Measurements from ENCODE around the gene ABCC1.

Gene ABCC1

GRCh38 chr16:16120382-16121184, 171.2 kb downstream of the ABCC1 start:
- FAIRE-seq (no peak), DNase-seq (ENCODE audit: extremely low spot score, insufficient read length, low read depth) (no peak)

GRCh38 chr16:16121185-16121727, 171.8 kb downstream of the ABCC1 start:
- no peak for DNase-seq (ENCODE audit: extremely low spot score, insufficient read length, low read depth)
- no peak for FAIRE-seq

- no peak for FAIRE-seq
Measured at GRCh38 chr16:16122264-16122663, 172.8 kb downstream of the ABCC1 start.

GRCh38 chr16:16124438-16124837, 175.0 kb downstream of the ABCC1 start:
- no peak for FAIRE-seq
- no peak for DNase-seq (ENCODE audit: extremely low spot score, insufficient read length, low read depth)

More at GRCh38 chr16:16122264-16122663, 172.8 kb downstream of the ABCC1 start:
- no peak for DNase-seq (ENCODE audit: extremely low spot score, insufficient read length, low read depth)

GRCh38 chr16:16124974-16125373, 175.6 kb downstream of the ABCC1 start:
- DNase-seq (ENCODE audit: extremely low spot score, insufficient read length, low read depth): no peak
- no peak for FAIRE-seq

GRCh38 chr16:16126896-16127295, 177.5 kb downstream of the ABCC1 start:
- FAIRE-seq (no peak), DNase-seq (ENCODE audit: extremely low spot score, insufficient read length, low read depth) (no peak)

- DNase-seq (ENCODE audit: extremely low spot score, insufficient read length, low read depth): peak; percentile 64
- FAIRE-seq: peak; percentile 78
Measured at GRCh38 chr16:16127469-16128116, 178.2 kb downstream of the ABCC1 start.

- DNase-seq (ENCODE audit: extremely low spot score, insufficient read length, low read depth) (no peak), FAIRE-seq (no peak)
Measured at GRCh38 chr16:16131204-16131603, 181.8 kb downstream of the ABCC1 start.

GRCh38 chr16:16131659-16132058, 182.2 kb downstream of the ABCC1 start:
- no peak for FAIRE-seq
- DNase-seq (ENCODE audit: extremely low spot score, insufficient read length, low read depth): no peak

GRCh38 chr16:16133943-16134604, 184.7 kb downstream of the ABCC1 start:
- FAIRE-seq: no peak
- DNase-seq (ENCODE audit: extremely low spot score, insufficient read length, low read depth): no peak

GRCh38 chr16:16136588-16136987, 187.2 kb downstream of the ABCC1 start:
- FAIRE-seq (no peak), DNase-seq (ENCODE audit: extremely low spot score, insufficient read length, low read depth) (no peak)

- no peak for DNase-seq (ENCODE audit: extremely low spot score, insufficient read length, low read depth)
Measured at GRCh38 chr16:16137110-16137509, 187.7 kb downstream of the ABCC1 start.

GRCh38 chr16:16138034-16138635, 188.7 kb downstream of the ABCC1 start:
- FAIRE-seq (no peak), DNase-seq (ENCODE audit: extremely low spot score, insufficient read length, low read depth) (no peak)

More at GRCh38 chr16:16137110-16137509, 187.7 kb downstream of the ABCC1 start:
- no peak for FAIRE-seq

GRCh38 chr16:16139061-16139460, 189.6 kb downstream of the ABCC1 start:
- FAIRE-seq: no peak
- no peak for DNase-seq (ENCODE audit: extremely low spot score, insufficient read length, low read depth)

- DNase-seq (ENCODE audit: extremely low spot score, insufficient read length, low read depth): no peak
- FAIRE-seq: no peak
Measured at GRCh38 chr16:16139806-16140205, 190.4 kb downstream of the ABCC1 start.

- FAIRE-seq (no peak), DNase-seq (ENCODE audit: extremely low spot score, insufficient read length, low read depth) (no peak)
Measured at GRCh38 chr16:16140537-16140936, 191.1 kb downstream of the ABCC1 start.

GRCh38 chr16:16141141-16141540, 191.7 kb downstream of the ABCC1 start:
- FAIRE-seq (no peak), DNase-seq (ENCODE audit: extremely low spot score, insufficient read length, low read depth) (no peak)

GRCh38 chr16:16141784-16142396, 192.5 kb downstream of the ABCC1 start:
- FAIRE-seq (no peak), DNase-seq (ENCODE audit: extremely low spot score, insufficient read length, low read depth) (no peak)

- FAIRE-seq (no peak), DNase-seq (ENCODE audit: extremely low spot score, insufficient read length, low read depth) (no peak)
Measured at GRCh38 chr16:16143038-16143763, 193.8 kb downstream of the ABCC1 start.
